Activated T-cell treated with anti-CD3 and anti-CD28 coated beads, Interleukin-2, amount 50 U/mL, for 72 hours (primary cell): ENCODE results near the gene KIF5B. TPM values are rescaled to one million over a fixed set of nuclear protein-coding genes. Genes with fewer than 3 reads are reported as not detected.
"Not testable (repeated sequence)": the region's sequence is repeated elsewhere in the genome, so short reads cannot be mapped to it uniquely, and the experiment has no call there.

Experiments
- ATAC-seq, 2 donors: fragments of 150-1000 bp; cut with Tn5 transposase; replicated peaks in 1 of 2; 2 replicates each; pipeline ENCODE4 v1.10.0; 2021; ENCODE audit warnings: moderate library complexity in 2 of 2, mild to moderate bottlenecking in 1 of 2
- DNase-seq, 2 donors: peaks; one replicate each; pipeline ENCODE4 v3.0.0; 2021 to 2022; ENCODE audit warnings: mixed read lengths in 1 of 2
- H3K27ac Mint-ChIP-seq: one replicate; pipeline ENCODE4 v1.8.0; 2022; ENCODE audit warnings: mild to moderate bottlenecking, moderate library complexity, mixed read lengths
- H3K27me3 Mint-ChIP-seq: one replicate; pipeline ENCODE4 v1.8.0; 2022; ENCODE audit warnings: low read depth, mixed read lengths
- H3K36me3 Mint-ChIP-seq, 2 donors: one replicate each; pipeline ENCODE4 v1.8.0; 2022; ENCODE audit warnings: mixed read lengths in 2 of 2, mild to moderate bottlenecking in 1 of 2; ENCODE audit not compliant: insufficient read depth in 2 of 2
- H3K4me1 Mint-ChIP-seq: one replicate; pipeline ENCODE4 v1.8.0; 2022; ENCODE audit warnings: low read depth, mixed read lengths
- H3K4me3 Mint-ChIP-seq, 2 donors: one replicate each; pipeline ENCODE4 v1.8.0; 2022; ENCODE audit warnings: mild to moderate bottlenecking in 2 of 2, mixed read lengths in 2 of 2, moderate library complexity in 2 of 2
- H3K9me3 Mint-ChIP-seq, 2 donors: one replicate each; pipeline ENCODE4 v1.8.0; 2022; ENCODE audit warnings: mixed read lengths in 2 of 2
- total RNA-seq, 2 donors: library from RNA; stranded (reverse); gene quantifications; one replicate each; pipeline ENCODE4 v1.2.3, GENCODE V29; 2022

The KIF5B gene
- 10 to 100 TPM; 68.7 to 74.4 TPM for total RNA-seq

DNA sequence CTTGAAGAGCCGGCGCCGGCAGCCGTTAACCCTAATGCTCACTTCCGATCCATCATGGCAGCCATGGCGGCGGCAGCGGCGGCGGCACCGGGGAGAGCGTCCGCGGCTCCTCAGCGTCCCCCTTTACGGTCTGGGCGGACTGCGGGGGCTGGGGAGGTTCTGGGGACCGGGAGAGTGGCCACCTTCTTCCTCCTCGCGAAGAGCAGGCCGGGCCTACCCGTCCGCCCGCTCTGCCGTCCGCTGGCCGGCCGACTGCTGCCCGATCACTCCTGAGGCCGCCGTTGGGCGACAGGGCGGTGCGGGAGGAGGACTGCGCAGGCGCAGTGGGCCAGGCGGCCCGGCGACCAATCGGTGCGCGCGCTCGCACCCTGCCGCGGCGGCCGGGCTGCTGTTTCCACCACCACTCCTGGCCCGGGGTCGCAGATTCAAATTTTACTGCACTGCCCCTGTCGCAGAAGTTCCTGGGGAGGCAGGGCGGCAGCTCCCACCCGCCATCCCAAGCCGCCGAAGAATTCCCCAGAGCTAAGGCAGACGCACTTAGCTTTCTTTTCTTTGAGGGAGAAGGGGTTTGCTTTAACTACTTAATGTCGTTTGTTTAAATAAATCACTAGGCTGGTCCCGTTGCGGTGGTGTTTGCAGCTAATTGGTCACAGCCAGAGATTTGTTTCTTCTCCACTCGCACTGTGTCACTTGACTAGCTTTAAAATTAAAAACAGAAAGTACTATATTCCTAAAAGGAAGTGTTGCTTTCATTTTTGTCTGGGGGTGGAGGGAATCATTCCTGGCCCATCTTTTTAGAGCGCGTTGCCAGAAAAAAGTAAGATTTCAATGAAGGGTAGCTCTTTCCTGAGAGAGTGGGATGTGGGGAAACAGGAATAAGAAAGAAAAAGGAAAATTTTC, at the start of gene KIF5B:
TSS of gene KIF5B (minus strand) at position 290 of the 900 bp plus-strand sequence. CDS start 452 bp downstream, outside the sequence.
- Mint-ChIP-seq H3K27me3 (no peaks in the 10 kb centered on the region), H3K4me3 (peak within 1 kb of the TSS; percentile 86 to 98), H3K36me3 (peaks cover 4 to 13% of the 10 kb centered on the region in 2 donors), H3K27ac (peak within 1 kb of the TSS; percentile 92), H3K4me1 (peaks cover 47% of the 10 kb centered on the region), H3K9me3 (no peaks in the 10 kb centered on the region)
- ATAC-seq: peak; percentile 88 to 92
- DNase-seq: peak; percentile 89 to 94

DNA sequence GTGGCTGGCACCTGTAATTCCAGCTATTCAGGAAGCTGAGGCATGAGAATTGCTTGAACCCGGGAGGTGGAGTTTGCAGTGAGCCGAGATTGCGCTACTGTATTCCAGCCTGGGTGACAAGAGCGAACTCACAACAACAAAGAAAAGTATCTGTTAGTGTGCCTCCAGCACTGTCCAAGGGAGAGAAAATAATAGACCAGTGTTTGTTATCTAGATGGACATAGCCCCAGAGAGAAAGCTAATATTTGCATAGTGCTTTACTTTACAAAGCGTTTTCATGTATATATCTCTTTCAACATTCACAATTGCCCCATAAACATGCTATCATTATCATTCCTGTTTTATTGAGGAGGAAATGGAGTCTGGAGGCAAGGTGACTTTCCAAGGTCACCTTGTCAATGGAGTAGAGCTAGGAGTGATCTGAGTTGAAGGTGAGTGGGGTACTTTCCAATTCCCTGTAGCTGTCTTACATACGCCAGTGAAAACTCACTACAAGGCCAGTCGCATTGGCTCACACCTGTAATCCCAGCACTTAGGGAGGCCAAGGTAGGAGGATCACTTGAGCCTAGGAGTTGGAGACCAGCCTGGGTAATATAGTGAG, 49.7 kb upstream of the KIF5B start:
- no peaks in the 10 kb centered on the region for H3K27me3 Mint-ChIP-seq
- H3K4me3 Mint-ChIP-seq: no peak overlapping the region
- H3K9me3 Mint-ChIP-seq: no peaks in the 10 kb centered on the region
- ATAC-seq (no peak), DNase-seq (no peak)
- no peak overlapping the region for H3K27ac Mint-ChIP-seq
- H3K36me3 Mint-ChIP-seq: no peaks in the 10 kb centered on the region
- H3K4me1 Mint-ChIP-seq: no peaks in the 10 kb centered on the region

DNA sequence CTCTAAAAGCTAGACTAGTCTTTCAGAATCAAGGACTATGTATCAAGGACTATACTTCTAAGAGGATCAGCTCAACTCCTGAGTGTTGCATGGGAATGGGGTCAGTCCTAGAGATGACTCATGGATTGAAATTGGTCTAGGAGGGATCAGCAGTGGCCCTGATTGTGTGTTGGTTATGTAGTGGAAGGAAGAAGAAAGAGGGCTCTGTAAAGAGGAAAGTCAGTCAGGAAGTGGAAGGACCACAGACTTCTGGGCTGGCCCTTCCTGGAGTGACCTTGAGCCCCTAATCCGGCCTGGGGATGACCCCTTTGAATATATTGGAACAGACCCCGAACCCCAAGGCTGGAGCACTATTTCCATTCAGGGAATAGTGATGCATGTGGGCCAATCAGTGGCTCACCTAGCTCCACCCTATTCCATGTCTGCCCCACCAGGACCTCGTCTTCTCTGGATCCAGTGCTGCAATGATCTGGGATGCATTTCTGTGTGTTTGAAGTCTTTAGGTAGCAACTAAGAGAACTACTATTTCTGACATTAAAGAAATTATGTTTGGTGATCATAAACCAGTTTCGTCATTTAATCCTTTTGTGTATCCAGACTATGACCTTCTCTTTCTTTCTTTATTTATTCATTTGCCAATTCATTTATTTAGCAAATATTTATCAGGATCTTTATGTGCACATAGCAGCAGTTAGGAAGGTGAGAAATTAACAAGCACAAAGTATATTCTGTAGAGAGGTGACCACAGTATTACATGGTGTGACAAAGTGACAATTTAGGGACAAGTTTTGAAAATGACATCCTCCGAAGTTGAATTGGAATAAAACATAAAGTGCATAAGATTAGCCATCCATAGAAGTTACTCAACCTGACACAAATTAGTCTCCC, 48.6 kb upstream of the KIF5B start:
- DNase-seq (no peak), ATAC-seq (no peak)
- Mint-ChIP-seq H3K27ac (no peak overlapping the region), H3K4me1 (no peaks in the 10 kb centered on the region), H3K36me3 (no peaks in the 10 kb centered on the region), H3K4me3 (no peak overlapping the region), H3K9me3 (no peaks in the 10 kb centered on the region), H3K27me3 (no peaks in the 10 kb centered on the region)

DNA sequence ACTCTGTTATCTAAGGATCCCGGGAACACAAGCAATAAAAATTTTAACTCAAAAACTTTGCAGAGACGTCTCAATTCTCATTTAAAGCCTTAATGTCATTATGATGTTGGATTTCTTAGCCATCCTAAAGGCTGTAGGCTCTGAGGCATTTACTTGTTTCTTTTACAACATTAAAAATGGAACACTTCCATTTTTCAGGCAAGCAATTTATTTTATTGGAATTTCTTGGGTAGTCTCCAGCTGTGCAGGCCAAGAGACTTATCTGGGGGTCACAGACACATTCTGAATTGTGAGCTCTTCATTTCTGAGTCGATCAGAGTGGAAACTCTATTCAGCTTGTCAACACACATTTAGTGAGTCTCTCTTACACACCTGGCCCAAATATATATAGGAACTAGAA, 48.0 kb upstream of the KIF5B start:
- Mint-ChIP-seq H3K27ac (no peak overlapping the region), H3K27me3 (no peaks in the 10 kb centered on the region), H3K4me3 (no peak overlapping the region), H3K9me3 (peaks cover 3% of the 10 kb centered on the region in 2 donors), H3K4me1 (no peaks in the 10 kb centered on the region), H3K36me3 (peaks cover 0 to 2% of the 10 kb centered on the region in 2 donors)
- DNase-seq: no peak
- ATAC-seq: no peak

DNA sequence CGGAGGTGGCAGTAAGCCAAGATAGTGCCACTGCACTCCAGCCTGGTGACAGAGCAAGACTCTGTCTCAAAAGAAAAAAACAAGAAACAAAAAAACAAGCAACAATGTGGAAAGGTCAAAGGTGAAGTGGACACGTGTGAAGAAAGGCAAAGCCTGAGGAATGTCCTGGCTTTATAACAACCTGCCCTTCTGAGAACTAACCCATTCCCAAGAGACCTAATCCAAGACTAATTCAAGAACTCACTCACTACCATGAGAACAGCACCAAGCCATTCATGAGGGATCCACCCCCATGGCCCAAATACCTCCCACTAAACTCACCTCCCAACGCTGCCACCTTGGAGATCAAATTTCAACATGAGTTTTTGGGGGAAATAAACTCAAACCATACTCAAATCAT, 47.5 kb upstream of the KIF5B start:
- no peak for ATAC-seq
- no peak overlapping the region for H3K4me3 Mint-ChIP-seq

DNA sequence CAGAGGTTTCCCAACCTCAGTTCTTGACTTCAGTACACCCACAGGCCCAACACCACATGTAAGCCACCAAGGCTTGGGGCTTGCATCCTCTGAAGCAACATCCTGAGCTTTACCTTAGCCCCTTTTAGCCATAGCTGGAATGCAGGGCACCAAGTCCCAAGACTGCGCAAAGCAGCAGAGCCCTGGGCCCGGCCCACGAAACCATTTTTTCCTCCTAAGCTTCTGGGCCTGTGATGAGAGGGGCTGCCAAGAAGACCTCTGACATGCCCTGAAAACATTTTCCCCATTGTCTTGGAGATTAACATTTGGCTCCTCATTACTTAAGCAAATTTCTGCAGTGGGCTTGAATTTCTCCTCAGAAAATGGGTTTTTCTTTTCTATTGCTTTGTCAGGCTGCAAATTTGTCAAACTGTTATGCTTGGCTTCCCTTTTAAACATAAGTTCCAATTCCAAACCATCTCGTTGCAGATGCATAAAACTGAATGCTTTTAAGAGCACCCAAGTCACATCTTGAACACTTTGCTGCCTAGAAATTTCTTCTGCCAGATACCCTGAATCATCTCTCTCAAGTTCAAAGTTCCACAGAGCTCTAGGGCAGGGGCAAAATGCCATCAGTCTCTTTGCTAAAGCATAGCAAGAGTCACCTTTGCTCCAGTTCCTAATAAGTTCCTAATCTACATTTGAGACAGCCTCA, 42.5 kb upstream of the KIF5B start:
- H3K9me3 Mint-ChIP-seq: peaks cover 3 to 13% of the 10 kb centered on the region in 2 donors
- not testable (repeated sequence) for H3K4me3 Mint-ChIP-seq, ATAC-seq, H3K4me1 Mint-ChIP-seq, H3K27me3 Mint-ChIP-seq, H3K27ac Mint-ChIP-seq, H3K36me3 Mint-ChIP-seq, DNase-seq

More for the DNA sequence above, 47.5 kb upstream of the KIF5B start:
- H3K4me1 Mint-ChIP-seq: no peaks in the 10 kb centered on the region
- no peak overlapping the region for H3K27ac Mint-ChIP-seq
- H3K36me3 Mint-ChIP-seq: peaks cover 0 to 6% of the 10 kb centered on the region in 2 donors
- no peak for DNase-seq
- H3K9me3 Mint-ChIP-seq: peaks cover 3 to 5% of the 10 kb centered on the region in 2 donors
- H3K27me3 Mint-ChIP-seq: no peaks in the 10 kb centered on the region

DNA sequence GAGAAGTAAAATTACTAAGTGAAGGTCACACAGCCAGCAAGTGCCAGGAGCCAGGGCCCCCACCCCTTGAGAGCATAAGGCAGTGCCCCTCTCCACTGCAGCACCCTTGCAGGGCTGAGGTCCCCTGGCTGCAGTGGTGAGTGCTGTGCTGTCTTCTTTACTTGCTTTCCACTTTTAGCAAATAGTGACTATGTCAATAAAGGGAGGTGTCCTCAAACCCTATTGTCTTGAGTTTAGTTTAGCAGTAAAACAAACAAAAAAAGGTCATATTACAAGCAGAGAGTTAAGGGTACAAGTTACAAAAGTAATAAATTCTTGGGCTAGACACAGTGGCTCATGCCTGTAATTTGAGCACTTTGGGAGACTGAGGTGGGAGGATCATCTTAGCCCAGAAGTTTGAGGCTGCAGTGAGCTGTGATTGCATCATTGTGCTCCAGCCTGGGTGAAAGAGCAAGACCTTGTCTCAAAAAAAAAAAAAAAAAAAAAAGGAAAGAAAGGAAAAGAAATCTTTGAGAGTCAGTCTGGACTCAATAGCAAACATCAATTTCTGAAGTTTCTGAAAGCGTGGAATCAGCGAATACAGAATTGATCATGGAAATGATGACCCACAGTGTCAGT, 39.0 kb upstream of the KIF5B start:
- no peak overlapping the region for H3K27ac Mint-ChIP-seq
- peaks cover 18% of the 10 kb centered on the region for H3K27me3 Mint-ChIP-seq
- H3K9me3 Mint-ChIP-seq: peaks cover 3 to 13% of the 10 kb centered on the region in 2 donors
- ATAC-seq (no peak), DNase-seq (no peak)
- peaks cover 3 to 9% of the 10 kb centered on the region in 2 donors for H3K36me3 Mint-ChIP-seq
- H3K4me3 Mint-ChIP-seq: no peak overlapping the region
- no peaks in the 10 kb centered on the region for H3K4me1 Mint-ChIP-seq

DNA sequence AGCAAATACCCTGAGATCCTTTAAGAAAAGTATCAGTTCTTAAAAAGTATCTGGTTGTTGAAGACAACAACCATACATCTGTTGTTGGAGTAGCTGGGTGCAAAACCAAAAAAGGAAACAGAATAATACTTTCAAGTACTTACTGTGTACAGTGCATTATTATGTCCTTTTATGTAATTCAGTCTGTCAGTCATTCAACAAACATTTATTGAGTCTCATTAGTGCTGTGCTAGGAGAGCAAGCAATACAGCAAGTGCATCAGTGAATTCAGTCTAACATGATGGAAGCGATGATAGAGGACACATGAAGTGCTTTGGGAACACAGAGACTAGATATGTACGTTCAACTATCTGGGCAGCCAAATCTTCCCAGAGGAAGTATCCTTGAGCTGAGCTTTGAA, 37.4 kb upstream of the KIF5B start:
- Mint-ChIP-seq H3K4me3 (no peak overlapping the region), H3K27me3 (peaks cover 18% of the 10 kb centered on the region), H3K36me3 (peaks cover 3% of the 10 kb centered on the region in 2 donors), H3K4me1 (no peaks in the 10 kb centered on the region), H3K27ac (no peak overlapping the region), H3K9me3 (peaks cover 0 to 9% of the 10 kb centered on the region in 2 donors)
- DNase-seq: no peak
- ATAC-seq: no peak

DNA sequence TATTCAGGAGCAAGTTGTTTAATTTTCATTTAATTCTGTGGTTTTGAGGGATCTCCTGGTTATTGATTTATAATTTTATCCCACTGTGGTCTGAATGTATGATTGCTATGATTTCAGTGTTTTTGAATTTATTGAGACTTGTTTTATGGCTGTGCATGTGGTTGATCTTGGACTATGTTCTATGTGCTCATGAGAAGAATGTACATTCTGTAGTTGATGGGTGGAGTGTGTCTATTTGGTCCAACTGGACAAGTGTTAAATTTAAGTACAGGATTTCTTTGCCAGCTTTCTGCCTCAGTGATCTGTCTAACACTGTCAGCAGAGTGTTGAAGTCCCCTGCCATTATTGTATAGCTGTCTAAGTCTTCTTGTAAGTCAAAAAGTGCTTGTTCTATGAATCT, 34.8 kb upstream of the KIF5B start:
- Mint-ChIP-seq H3K27me3 (peaks cover 18% of the 10 kb centered on the region), H3K36me3 (no peaks in the 10 kb centered on the region), H3K27ac (peak overlapping the region; percentile 7), H3K4me1 (no peaks in the 10 kb centered on the region), H3K4me3 (no peak overlapping the region), H3K9me3 (peaks cover 0 to 2% of the 10 kb centered on the region in 2 donors)
- no peak for ATAC-seq
- no peak for DNase-seq

DNA sequence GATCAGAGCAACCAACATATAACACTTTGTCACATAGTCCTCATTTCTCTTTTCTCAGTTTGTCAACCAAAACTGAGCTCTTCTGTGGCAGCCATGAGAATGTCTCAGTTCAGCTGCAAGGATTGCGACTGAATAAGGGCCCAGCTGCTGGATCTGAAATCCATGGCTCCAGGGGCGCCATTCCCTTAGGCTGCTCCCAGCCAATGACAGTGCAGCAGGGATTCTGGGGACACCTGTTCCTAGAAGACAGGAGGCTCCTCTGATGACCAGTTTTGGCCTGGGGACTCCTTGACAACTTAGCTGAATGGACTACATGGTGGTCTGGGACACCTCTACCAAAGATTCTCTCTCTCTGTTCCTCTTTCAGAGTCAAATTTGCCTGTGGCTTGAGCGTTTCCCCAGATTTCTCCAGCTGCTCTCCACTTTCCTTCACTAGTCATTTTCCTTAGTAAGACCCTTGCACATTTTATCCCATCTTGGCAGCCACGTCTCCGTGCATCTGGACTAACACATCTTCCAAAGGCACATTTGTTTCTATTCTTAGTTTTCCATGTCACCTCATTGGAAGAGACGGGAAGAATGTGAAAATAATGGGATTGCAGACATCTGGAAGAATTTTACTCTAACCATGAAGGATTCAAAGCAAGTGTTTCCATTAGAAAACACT, 28.1 kb upstream of the KIF5B start:
- Mint-ChIP-seq H3K4me3 (no peak overlapping the region), H3K36me3 (no peaks in the 10 kb centered on the region), H3K27ac (no peak overlapping the region), H3K27me3 (no peaks in the 10 kb centered on the region), H3K4me1 (no peaks in the 10 kb centered on the region), H3K9me3 (no peaks in the 10 kb centered on the region)
- DNase-seq (no peak), ATAC-seq (no peak)

DNA sequence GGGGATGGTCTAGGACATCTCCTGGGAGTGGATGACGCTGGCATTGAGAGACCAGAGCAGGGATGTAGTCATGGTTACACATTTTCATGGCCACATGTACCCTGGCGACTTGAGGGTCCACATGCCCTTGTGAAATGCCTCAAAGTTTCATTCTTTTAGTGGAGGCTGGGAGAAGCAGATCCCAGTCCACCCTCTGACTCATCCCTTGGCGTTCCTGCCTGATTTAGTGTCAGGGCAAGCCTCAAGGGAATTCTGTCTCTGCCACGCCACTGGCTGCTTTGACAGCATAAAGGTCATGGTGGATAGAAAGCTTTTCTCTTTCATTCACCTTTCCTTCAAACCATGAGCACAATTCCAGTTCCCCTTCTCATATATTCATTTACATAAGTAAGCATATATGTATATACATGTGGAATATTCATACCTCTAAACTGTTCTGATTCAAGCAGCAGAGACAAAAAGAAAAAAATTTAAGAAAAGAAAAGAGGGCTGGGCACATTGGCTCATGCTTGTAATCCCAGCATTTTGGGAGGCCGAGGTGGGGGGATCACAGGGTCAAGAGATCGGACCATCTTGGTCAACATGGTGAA, 21.8 kb upstream of the KIF5B start:
- no peaks in the 10 kb centered on the region for H3K27me3 Mint-ChIP-seq
- H3K27ac Mint-ChIP-seq: no peak overlapping the region
- no peak for ATAC-seq
- no peaks in the 10 kb centered on the region for H3K9me3 Mint-ChIP-seq
- no peaks in the 10 kb centered on the region for H3K36me3 Mint-ChIP-seq
- no peak overlapping the region for H3K4me3 Mint-ChIP-seq
- DNase-seq: no peak
- no peaks in the 10 kb centered on the region for H3K4me1 Mint-ChIP-seq
